Parathyroid adenoma (tissue), 2 donors: ENCODE results near the gene TERT.

Experiments used
- H2AFZ ChIP-seq: fragments of 300-600 bp; sonication (generic); one replicate; pipeline ENCODE4 v1.7.0; 2017; ENCODE audit warnings: antibody characterized with exemption, mild to moderate bottlenecking
- H3K27ac ChIP-seq: fragments of 300-600 bp; sonication (generic); one replicate; pipeline ENCODE4 v1.7.0; 2017
- H3K27me3 ChIP-seq: fragments of 300-600 bp; sonication (generic); one replicate; pipeline ENCODE4 v1.7.0; 2017; ENCODE audit warnings: low read length; ENCODE audit not compliant: control insufficient read depth, insufficient read depth
- H3K36me3 ChIP-seq: fragments of 300-600 bp; sonication (generic); one replicate; pipeline ENCODE4 v1.7.0; 2017; ENCODE audit warnings: low read length; ENCODE audit not compliant: control insufficient read depth, insufficient read depth
- H3K4me1 ChIP-seq: fragments of 300-600 bp; sonication (generic); one replicate; pipeline ENCODE4 v1.7.0; 2017; ENCODE audit warnings: control low read depth
- H3K4me2 ChIP-seq: fragments of 300-600 bp; sonication (generic); one replicate; pipeline ENCODE4 v1.7.0; 2017; ENCODE audit warnings: low read length
- H3K4me3 ChIP-seq: fragments of 300-600 bp; sonication (generic); one replicate; pipeline ENCODE4 v1.7.0; 2017; ENCODE audit warnings: low read depth, low read length
- H3K79me2 ChIP-seq: fragments of 300-600 bp; sonication (generic); one replicate; pipeline ENCODE4 v1.7.0; 2017; ENCODE audit warnings: control low read depth
- H3K9ac ChIP-seq: fragments of 300-600 bp; sonication (generic); one replicate; pipeline ENCODE4 v1.7.0; 2017; ENCODE audit warnings: mild to moderate bottlenecking
- H3K9me3 ChIP-seq: fragments of 300-600 bp; sonication (generic); one replicate; pipeline ENCODE4 v1.7.0; 2017; ENCODE audit warnings: low read length; ENCODE audit not compliant: control insufficient read depth
- TF ChIP-seq, protein P1 (sequence below): fragments of 300-600 bp; sonication (generic); IDR thresholded peaks from one replicate; pipeline ENCODE4 v1.7.0; 2017; ENCODE audit warnings: antibody characterized with exemption, mild to moderate bottlenecking
- donor health status: primary hyperparathyroidism.

The TERT gene

GRCh38 chr5:1228120-1228519 is 66.7 kb downstream of the TERT start:
- TF ChIP-seq, protein P1, sequence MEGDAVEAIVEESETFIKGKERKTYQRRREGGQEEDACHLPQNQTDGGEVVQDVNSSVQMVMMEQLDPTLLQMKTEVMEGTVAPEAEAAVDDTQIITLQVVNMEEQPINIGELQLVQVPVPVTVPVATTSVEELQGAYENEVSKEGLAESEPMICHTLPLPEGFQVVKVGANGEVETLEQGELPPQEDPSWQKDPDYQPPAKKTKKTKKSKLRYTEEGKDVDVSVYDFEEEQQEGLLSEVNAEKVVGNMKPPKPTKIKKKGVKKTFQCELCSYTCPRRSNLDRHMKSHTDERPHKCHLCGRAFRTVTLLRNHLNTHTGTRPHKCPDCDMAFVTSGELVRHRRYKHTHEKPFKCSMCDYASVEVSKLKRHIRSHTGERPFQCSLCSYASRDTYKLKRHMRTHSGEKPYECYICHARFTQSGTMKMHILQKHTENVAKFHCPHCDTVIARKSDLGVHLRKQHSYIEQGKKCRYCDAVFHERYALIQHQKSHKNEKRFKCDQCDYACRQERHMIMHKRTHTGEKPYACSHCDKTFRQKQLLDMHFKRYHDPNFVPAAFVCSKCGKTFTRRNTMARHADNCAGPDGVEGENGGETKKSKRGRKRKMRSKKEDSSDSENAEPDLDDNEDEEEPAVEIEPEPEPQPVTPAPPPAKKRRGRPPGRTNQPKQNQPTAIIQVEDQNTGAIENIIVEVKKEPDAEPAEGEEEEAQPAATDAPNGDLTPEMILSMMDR, result no peak

DNA sequence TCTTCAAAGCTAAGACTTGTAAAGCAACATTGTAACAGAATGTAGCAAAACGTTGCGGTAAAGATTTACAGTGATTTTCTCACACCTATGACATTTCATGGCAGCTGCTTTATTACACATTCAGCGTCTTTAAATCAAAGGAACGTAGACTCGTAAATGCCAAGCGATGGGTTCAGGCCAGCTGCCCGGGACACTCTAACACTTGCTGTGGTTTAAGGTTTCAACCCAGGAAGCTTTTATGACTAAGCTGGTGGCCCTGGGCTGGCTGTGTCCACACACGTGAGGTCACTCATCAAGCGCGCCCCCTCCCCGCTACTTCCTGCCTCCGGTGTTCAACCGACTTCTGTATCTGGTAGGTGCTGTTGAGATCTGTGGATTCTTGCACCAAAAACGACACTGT is 67.2 kb downstream of the TERT start:
- H3K36me3 ChIP-seq, result no peaks in the 10 kb centered on the region
- H3K27ac ChIP-seq, result no peak overlapping the region
- H3K27me3 ChIP-seq, result no peaks in the 10 kb centered on the region
- H3K4me3 ChIP-seq, result no peak overlapping the region
- H3K4me1 ChIP-seq, result no peaks in the 10 kb centered on the region
- H3K4me2 ChIP-seq, result no peak overlapping the region
- H3K9ac ChIP-seq, result no peak overlapping the region
- H2AFZ ChIP-seq, result no peak overlapping the region
- H3K79me2 ChIP-seq, result no peaks in the 10 kb centered on the region
- TF ChIP-seq, protein P1, result no peak
- H3K9me3 ChIP-seq, result no peaks in the 10 kb centered on the region

More at GRCh38 chr5:1228120-1228519, 66.7 kb downstream of the TERT start:
- Histone ChIP-seq H3K4me3 (no peak overlapping the region), H3K27me3 (no peaks in the 10 kb centered on the region), H3K36me3 (no peaks in the 10 kb centered on the region), H3K79me2 (no peaks in the 10 kb centered on the region), H3K4me1 (no peaks in the 10 kb centered on the region), H3K27ac (no peak overlapping the region), H3K4me2 (no peak overlapping the region), H3K9me3 (no peaks in the 10 kb centered on the region), H3K9ac (no peak overlapping the region), H2AFZ (no peak overlapping the region)

DNA sequence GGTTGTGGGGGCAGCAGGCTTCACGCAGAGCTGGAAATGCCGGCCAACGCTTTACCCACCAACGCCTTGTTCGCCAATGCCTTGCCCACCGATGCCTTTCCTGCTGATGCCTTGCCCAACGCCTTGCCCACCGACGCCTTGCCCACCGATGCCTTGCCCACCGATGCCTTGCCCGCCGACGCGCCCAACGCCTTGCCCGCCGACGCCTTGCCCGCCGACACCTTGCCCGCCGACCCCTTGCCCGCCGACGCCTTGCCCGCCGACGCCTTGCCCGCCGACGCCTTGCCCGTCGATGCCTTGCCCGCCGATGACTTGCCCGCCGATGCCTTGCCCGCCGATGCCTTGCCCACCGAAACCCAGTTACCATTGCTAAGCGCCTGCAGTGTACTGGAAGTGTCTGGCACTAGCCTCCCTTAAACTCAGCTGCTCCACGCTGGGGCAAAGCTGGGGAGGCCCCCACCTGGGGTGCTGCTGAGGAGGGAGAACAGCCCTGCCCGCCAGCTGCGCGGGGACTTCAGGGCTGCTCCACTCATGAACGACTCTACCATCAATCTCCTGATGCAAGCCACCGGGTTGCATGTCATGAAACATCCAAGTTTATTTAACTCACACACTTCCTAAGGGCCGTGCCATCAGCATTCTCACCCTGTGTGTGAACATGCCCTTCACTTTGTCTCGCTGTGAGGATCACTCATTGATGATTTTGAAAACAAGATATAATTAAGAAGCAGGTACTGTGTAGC is 67.9 kb downstream of the TERT start:
- H3K36me3 ChIP-seq, result no peaks in the 10 kb centered on the region
- no peaks in the 10 kb centered on the region for H3K27me3 ChIP-seq
- no peak overlapping the region for H2AFZ ChIP-seq
- H3K4me3 ChIP-seq, result no peak overlapping the region
- H3K4me2 ChIP-seq, result no peak overlapping the region
- H3K9ac ChIP-seq, result no peak overlapping the region
- H3K9me3 ChIP-seq, result no peaks in the 10 kb centered on the region
- no peak overlapping the region for H3K27ac ChIP-seq
- no peaks in the 10 kb centered on the region for H3K4me1 ChIP-seq
- TF ChIP-seq, protein P1, result no peak
- H3K79me2 ChIP-seq, result no peaks in the 10 kb centered on the region

DNA sequence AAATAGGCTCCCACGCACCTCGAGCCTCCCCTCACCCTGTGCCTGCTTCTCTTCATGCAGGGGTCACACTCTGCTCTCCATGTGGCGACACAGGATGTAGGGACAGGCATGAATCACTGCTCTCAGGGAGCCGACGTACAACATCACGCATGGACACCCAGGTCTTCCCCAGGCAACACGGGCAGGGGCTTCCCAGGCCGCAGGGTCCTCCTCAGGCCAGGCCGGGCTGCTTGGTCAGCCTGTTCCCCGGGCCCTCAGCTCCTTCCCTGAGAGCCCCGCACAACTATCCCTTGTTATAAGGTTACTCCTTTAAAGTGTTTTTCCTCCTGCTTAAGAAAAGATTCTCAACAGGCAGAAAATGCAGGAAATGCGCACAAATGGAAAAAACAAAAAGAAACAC is 68.6 kb downstream of the TERT start:
- H3K27ac ChIP-seq, result no peak overlapping the region
- no peak overlapping the region for H2AFZ ChIP-seq
- no peaks in the 10 kb centered on the region for H3K36me3 ChIP-seq
- H3K4me3 ChIP-seq, result no peak overlapping the region
- H3K4me1 ChIP-seq, result no peaks in the 10 kb centered on the region
- H3K9ac ChIP-seq, result no peak overlapping the region
- no peaks in the 10 kb centered on the region for H3K27me3 ChIP-seq
- H3K79me2 ChIP-seq, result no peaks in the 10 kb centered on the region
- H3K9me3 ChIP-seq, result no peaks in the 10 kb centered on the region
- no peak overlapping the region for H3K4me2 ChIP-seq
- TF ChIP-seq, protein P1, result no peak

- Histone ChIP-seq H3K4me3 (no peak within 1 kb of the TSS), H3K9ac (no peak within 1 kb of the TSS), H3K9me3 (no peaks in the 10 kb centered on the region), H3K4me2 (no peak within 1 kb of the TSS), H2AFZ (no peak within 1 kb of the TSS), H3K27me3 (no peaks in the 10 kb centered on the region), H3K27ac (no peak within 1 kb of the TSS), H3K79me2 (no peaks in the 10 kb centered on the region), H3K36me3 (no peaks in the 10 kb centered on the region), H3K4me1 (no peaks in the 10 kb centered on the region)
- TF ChIP-seq, protein P1, result no peak
These were observed 69.8 kb downstream of the TERT start, which contains the start of gene SLC6A18 for GRCh38 chr5:1225081-1225480. TSS of gene SLC6A18 (plus strand) at chr5:1225381. CDS start at chr5:1225478, 97 bp downstream.
